NT2/D1 (cell line): ENCODE results near the gene ABHD1.

Source experiments
- SUZ12 ChIP-seq: IDR thresholded peaks from 2 replicates; pipeline ENCODE4 v1.6.1; 2011; ENCODE audit not compliant: insufficient read length, insufficient read depth; ENCODE audit errors: extremely low read depth
- YY1 ChIP-seq: IDR thresholded peaks from 2 replicates; pipeline ENCODE4 v1.6.1; 2011; ENCODE audit not compliant: insufficient read length, insufficient read depth
- ZNF274 ChIP-seq: IDR thresholded peaks from 2 replicates; pipeline ENCODE4 v1.6.1; 2011; ENCODE audit warnings: mild to moderate bottlenecking, low read depth, low read length

GRCh38 chr2:27086724-27087593 is 36.7 kb upstream of the ABHD1 start, which contains the start of gene KHK:
- TF ChIP-seq ZNF274, result no peak
- no peak for TF ChIP-seq SUZ12
- no peak for TF ChIP-seq YY1
